Measurements from ENCODE around the gene MB.

MB gene

GRCh38 chr22:35615156-35615555 lies 2.0 kb downstream of the MB start:
- no peak for TF ChIP-seq EZH2phosphoT487 (IDR thresholded peaks at IDR 0.05; ENCODE audit: low read depth)
- TF ChIP-seq, protein P1, sequence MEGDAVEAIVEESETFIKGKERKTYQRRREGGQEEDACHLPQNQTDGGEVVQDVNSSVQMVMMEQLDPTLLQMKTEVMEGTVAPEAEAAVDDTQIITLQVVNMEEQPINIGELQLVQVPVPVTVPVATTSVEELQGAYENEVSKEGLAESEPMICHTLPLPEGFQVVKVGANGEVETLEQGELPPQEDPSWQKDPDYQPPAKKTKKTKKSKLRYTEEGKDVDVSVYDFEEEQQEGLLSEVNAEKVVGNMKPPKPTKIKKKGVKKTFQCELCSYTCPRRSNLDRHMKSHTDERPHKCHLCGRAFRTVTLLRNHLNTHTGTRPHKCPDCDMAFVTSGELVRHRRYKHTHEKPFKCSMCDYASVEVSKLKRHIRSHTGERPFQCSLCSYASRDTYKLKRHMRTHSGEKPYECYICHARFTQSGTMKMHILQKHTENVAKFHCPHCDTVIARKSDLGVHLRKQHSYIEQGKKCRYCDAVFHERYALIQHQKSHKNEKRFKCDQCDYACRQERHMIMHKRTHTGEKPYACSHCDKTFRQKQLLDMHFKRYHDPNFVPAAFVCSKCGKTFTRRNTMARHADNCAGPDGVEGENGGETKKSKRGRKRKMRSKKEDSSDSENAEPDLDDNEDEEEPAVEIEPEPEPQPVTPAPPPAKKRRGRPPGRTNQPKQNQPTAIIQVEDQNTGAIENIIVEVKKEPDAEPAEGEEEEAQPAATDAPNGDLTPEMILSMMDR (IDR thresholded peaks at IDR 0.05; ENCODE audit: low read depth, low read length): no peak
- Histone ChIP-seq H3K4me3 (ENCODE audit: low read length) (no peak overlapping the region), H2AFZ (ENCODE audit: low read depth, low read length) (no peak overlapping the region), H3K9me3 (ENCODE audit: insufficient read depth, low read length) (no peaks in the 10 kb centered on the region), H3K27ac (ENCODE audit: low read length) (no peak overlapping the region), H3K27me3 (ENCODE audit: low read depth, low read length) (peaks cover 33% of the 10 kb centered on the region), H3K4me1 (ENCODE audit: low read length) (peaks cover 8% of the 10 kb centered on the region), H4K20me1 (ENCODE audit: insufficient read depth, low read length) (no peaks in the 10 kb centered on the region), H3K36me3 (replicated peaks; ENCODE audit: low read depth, low read length) (no peaks in the 10 kb centered on the region), H3K4me2 (ENCODE audit: low read length) (no peak overlapping the region), H3K79me2 (ENCODE audit: low read length) (no peaks in the 10 kb centered on the region), H3K9ac (ENCODE audit: low read length) (no peak overlapping the region)

DNA sequence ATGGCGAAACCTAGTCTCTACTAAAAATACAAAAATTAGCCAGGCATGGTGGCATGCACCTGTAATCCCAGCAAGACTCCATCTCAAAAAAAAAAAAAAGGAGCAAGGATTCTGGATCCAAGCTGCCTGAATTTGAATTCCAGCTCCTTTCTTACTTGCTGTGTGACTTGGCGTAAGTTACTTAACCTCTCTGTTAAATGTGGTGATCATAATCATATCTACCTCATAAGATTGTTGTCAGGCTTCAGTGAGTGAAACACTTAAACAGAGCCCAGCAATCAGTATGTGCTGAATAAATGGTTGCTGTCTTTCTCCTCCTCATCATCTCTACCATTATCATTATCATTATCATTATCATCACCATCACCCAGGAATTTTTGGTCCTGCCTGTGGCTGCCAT lies 2.7 kb downstream of the MB start:
- Histone ChIP-seq H3K27ac (ENCODE audit: low read length) (no peak overlapping the region), H3K9ac (ENCODE audit: low read length) (no peak overlapping the region), H3K4me2 (ENCODE audit: low read length) (no peak overlapping the region), H2AFZ (ENCODE audit: low read depth, low read length) (no peak overlapping the region), H4K20me1 (ENCODE audit: insufficient read depth, low read length) (no peaks in the 10 kb centered on the region), H3K79me2 (ENCODE audit: low read length) (no peaks in the 10 kb centered on the region), H3K36me3 (replicated peaks; ENCODE audit: low read depth, low read length) (no peaks in the 10 kb centered on the region), H3K9me3 (ENCODE audit: insufficient read depth, low read length) (no peaks in the 10 kb centered on the region), H3K27me3 (ENCODE audit: low read depth, low read length) (peaks cover 40% of the 10 kb centered on the region), H3K4me1 (ENCODE audit: low read length) (peaks cover 8% of the 10 kb centered on the region), H3K4me3 (ENCODE audit: low read length) (no peak overlapping the region)
- TF ChIP-seq, protein P1 (IDR thresholded peaks at IDR 0.05; ENCODE audit: low read depth, low read length): no peak
- no peak for TF ChIP-seq EZH2phosphoT487 (IDR thresholded peaks at IDR 0.05; ENCODE audit: low read depth)

DNA sequence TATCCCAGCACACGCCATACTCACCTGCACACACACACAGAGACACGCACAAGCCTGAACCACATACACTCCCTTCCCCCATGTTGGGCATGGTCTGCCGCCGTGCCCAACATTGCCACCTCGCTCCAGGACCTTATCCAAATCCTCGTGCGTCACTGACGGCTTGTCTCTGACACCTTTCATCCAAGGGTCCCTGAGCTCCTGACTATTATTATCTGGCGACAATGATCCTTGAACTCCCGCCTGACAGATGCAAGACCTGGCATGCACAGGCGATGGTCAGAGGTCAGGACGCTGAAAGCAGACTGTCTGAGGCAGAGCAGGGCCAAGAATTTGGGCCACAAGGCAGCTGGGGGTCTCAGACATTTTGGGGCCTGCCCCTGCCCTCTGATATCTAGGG lies 4.2 kb downstream of the MB start:
- Histone ChIP-seq H3K4me3 (ENCODE audit: low read length) (no peak overlapping the region), H3K79me2 (ENCODE audit: low read length) (no peaks in the 10 kb centered on the region), H3K9me3 (ENCODE audit: insufficient read depth, low read length) (no peaks in the 10 kb centered on the region), H3K27ac (ENCODE audit: low read length) (no peak overlapping the region), H3K4me1 (ENCODE audit: low read length) (peaks cover 8% of the 10 kb centered on the region), H4K20me1 (ENCODE audit: insufficient read depth, low read length) (no peaks in the 10 kb centered on the region), H3K4me2 (ENCODE audit: low read length) (no peak overlapping the region), H3K27me3 (ENCODE audit: low read depth, low read length) (peaks cover 45% of the 10 kb centered on the region), H2AFZ (ENCODE audit: low read depth, low read length) (no peak overlapping the region), H3K36me3 (replicated peaks; ENCODE audit: low read depth, low read length) (no peaks in the 10 kb centered on the region), H3K9ac (ENCODE audit: low read length) (no peak overlapping the region)
- TF ChIP-seq, protein P1 (IDR thresholded peaks at IDR 0.05; ENCODE audit: low read depth, low read length): no peak
- no peak for TF ChIP-seq EZH2phosphoT487 (IDR thresholded peaks at IDR 0.05; ENCODE audit: low read depth)

DNA sequence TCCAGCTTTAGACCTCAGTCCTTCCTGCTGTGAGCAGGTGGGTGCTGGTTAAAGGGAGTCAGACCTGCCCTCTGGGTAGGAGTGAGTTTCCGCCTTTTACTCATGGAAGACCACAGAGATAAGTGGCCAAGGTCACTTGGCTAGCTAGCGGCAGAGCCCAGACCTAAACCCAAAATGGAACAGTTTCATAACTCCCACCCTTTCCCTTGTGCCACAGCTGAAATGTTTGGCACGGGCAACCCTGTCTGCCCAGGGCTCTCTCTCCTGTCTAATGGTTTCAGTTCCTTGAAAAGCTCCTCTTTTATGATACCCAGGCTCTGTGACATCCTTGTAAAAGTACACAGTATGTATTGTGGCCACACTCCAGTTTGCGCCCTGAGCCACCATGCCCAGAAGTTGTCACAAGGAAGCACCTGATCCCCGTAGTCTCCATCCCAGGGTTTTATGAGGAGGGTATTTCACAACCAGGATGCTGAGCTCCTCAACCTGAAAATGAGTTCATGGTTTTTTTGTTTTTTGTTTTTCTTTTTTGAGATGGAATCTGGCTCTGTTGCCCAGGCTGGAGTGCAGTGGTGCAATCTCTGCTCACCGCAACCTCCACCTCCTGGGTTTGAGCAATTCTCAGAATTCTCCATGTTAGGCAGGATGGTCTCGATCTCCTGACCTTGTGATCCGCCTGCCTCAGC lies 5.1 kb downstream of the MB start:
- Histone ChIP-seq H2AFZ (ENCODE audit: low read depth, low read length) (no peak overlapping the region), H3K79me2 (ENCODE audit: low read length) (no peaks in the 10 kb centered on the region), H3K36me3 (replicated peaks; ENCODE audit: low read depth, low read length) (no peaks in the 10 kb centered on the region), H3K27me3 (ENCODE audit: low read depth, low read length) (peaks cover 47% of the 10 kb centered on the region), H3K27ac (ENCODE audit: low read length) (no peak overlapping the region), H3K9me3 (ENCODE audit: insufficient read depth, low read length) (no peaks in the 10 kb centered on the region), H3K4me3 (ENCODE audit: low read length) (no peak overlapping the region), H3K4me1 (ENCODE audit: low read length) (peaks cover 8% of the 10 kb centered on the region), H4K20me1 (ENCODE audit: insufficient read depth, low read length) (no peaks in the 10 kb centered on the region), H3K4me2 (ENCODE audit: low read length) (no peak overlapping the region), H3K9ac (ENCODE audit: low read length) (no peak overlapping the region)
- TF ChIP-seq EZH2phosphoT487 (IDR thresholded peaks at IDR 0.05; ENCODE audit: low read depth): no peak
- TF ChIP-seq, protein P1 (IDR thresholded peaks at IDR 0.05; ENCODE audit: low read depth, low read length): no peak

Measured in OCI-LY3 (cell line).